Stimulated activated CD4-positive, alpha-beta T cell treated with anti-CD3 and anti-CD28 coated beads, TNF-alpha, amount 100 ng/mL, for 24 hours (primary cell): ENCODE results near the gene ANLN.
"Not testable (repeated sequence)": the region's sequence is repeated elsewhere in the genome, so short reads cannot be mapped to it uniquely, and the experiment has no call there.

Source experiments
- DNase-seq, 3 experiments: peaks; one replicate each; pipeline ENCODE4 v3.0.0-alpha.2; 2020; ENCODE audit warnings: low read depth in 3 of 3

ANLN gene

GRCh38 chr7:36462551-36463137, 73.0 kb downstream of the ANLN start:
- DNase-seq, result no peak

DNA sequence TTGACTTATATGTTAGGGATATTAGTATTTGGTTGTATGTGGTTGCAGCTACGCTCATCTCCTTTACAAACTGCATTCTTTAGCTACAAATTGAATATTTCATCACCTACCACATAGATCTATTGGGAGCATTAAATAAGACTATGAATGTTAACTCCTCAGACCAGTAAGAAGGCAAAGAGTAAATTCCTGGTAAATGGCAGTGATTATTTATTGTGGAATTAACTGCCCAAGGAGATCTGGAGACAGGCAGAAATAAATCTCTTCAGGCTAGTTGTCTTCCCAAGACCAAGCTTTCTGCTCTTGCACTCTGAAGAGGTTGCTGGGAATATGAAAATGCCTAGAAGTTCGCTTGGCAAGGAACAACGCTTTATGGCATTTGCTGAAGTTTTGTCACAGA, 74.6 kb downstream of the ANLN start:
- no peak for DNase-seq

GRCh38 chr7:36466001-36466400, 76.3 kb downstream of the ANLN start:
- not testable (repeated sequence) for DNase-seq

GRCh38 chr7:36468370-36469101, 78.9 kb downstream of the ANLN start:
- no peak for DNase-seq

GRCh38 chr7:36469236-36469635, 79.6 kb downstream of the ANLN start:
- no peak for DNase-seq

DNA sequence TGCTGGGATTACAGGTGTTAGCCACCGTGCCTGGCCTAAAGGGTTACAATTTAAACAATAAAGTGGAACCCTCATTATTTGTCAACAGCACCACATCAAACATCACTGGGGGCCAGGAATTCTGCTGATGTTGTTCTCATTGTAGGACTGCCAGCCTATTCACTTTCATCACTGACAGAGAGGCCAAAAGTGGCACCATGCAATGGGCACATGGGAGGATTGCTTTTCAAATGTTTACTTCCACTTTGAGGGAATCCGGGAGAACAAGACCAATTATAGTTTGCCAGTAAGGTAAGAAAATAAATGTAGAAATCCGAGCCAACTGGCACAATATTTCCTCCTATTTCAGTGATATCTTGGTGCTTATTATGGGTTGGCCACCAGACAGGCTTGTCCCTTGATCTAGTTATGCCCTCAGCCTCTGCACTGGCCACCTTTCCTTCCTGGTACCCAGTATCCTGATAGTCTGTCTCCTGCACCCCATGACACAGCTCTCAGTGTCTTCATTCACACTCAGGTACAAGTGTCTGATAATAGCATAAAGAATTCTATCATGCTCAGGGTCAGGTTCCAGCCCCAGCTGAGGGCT, 82.6 kb downstream of the ANLN start:
- no peak for DNase-seq

DNA sequence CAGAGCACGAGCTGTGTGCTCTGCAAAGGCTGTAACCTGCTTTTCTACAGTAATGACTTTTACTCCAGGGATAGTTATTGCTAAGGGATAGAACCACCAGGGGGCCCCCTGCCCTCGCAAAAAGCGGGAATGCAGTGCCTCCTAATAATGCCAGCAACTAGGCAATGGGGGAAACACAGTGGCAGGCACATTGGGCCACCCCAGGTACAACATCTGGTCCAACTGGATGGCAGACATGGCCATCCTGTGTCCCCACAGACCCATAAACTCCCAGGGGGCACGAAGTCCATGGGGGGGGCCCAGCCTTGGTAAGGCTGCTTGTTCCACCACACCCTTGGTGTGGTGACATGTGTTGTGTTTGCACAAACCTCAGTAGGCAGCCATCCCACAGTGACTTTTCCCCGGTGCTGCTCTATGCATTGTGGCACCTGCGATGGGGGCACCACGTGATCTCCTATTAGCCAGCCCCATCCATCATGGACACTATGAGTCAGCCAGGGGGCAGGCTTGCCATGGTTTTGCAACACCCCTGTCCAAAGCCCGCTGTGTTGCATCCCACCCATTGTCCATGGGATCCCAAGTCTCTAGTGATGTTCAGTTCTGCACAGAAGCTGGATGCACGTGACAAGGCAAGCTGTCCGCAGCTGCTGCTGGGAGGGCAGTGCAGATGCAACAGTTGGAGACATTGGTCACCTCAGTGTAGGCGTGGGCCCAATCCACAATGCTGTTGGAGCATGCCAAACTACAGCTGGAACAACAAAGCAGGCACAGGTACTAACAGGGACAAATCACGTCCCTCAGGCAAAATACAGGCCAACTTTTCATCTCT, 84.0 kb downstream of the ANLN start:
- DNase-seq, result peak in 1 of 3 experiments; percentile 44

DNA sequence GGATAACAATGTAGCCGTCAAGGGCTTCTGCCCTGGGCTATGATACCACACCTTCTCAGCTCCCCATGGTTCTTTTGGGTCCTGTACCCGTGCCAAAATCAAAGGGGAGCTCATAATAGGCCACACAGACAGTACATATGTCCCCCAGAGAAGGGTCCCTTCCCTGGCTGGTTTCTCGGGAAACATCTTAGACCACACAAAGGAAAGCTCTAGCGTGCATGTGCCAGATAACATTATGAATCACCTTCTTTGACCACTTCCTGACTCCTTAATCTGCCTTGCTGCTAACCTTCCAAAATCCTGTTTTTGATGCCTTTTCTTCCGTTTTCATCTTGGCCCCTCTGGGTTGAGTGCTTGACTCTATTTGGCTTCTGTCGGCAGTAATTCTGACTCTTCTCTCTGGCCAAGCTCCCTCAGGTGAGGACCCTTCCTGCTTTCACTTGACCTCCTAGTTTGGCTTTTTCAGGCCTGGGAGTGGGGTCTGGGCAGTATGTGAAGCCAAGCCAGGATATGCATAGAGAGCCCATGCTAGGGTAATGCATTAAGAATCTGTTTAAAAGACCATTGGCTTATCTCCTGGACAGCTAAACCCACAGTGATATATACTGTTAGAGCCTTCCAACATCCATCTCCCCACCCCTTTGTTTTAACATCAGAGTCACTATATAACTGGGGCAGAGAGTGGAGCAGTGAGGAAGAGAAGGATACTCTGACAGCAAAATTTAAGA, 84.8 kb downstream of the ANLN start:
- DNase-seq, result no peak

DNA sequence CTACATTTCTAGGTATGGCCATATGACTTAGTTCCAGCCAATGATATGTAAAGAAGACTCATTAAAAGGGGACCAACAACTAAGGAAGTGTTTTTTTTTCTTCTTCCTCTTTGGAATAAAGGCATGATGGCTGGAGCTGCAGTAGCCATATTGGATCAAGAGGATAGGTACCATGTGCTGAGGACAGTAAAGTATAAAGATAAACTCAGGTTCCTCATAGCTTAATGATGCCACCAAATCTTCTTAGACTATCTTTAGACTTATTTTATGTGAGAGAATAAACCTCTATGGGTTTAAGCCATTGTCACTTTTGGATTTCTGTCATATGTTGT, 85.3 kb downstream of the ANLN start:
- DNase-seq, result no peak

GRCh38 chr7:36475381-36475780, 85.7 kb downstream of the ANLN start:
- peak in 1 of 3 experiments; percentile 12 for DNase-seq

GRCh38 chr7:36478745-36479144, 89.1 kb downstream of the ANLN start:
- no peak for DNase-seq

GRCh38 chr7:36483853-36484252, 94.2 kb downstream of the ANLN start:
- not testable (repeated sequence) for DNase-seq

GRCh38 chr7:36484265-36484664, 94.6 kb downstream of the ANLN start:
- no peak for DNase-seq

DNA sequence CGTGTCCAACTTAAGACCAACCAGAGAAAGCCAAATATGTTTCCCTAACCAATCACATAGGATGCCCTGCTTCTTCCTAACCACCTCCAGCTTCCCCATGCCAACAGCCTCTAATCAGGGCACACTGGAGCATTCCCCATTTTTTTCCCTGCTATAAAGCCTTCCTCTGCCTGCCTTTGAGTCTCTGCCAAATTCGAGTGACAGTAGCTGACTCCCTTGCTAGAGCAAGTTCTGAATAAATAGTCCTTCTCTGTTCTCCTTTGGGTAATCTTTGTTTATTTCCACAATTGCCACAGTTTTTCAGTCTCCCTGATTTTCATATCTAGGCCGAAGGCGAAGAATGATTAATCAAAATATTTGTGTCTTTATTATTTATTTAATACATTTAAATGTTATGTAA, 96.7 kb downstream of the ANLN start:
- DNase-seq, result no peak

DNA sequence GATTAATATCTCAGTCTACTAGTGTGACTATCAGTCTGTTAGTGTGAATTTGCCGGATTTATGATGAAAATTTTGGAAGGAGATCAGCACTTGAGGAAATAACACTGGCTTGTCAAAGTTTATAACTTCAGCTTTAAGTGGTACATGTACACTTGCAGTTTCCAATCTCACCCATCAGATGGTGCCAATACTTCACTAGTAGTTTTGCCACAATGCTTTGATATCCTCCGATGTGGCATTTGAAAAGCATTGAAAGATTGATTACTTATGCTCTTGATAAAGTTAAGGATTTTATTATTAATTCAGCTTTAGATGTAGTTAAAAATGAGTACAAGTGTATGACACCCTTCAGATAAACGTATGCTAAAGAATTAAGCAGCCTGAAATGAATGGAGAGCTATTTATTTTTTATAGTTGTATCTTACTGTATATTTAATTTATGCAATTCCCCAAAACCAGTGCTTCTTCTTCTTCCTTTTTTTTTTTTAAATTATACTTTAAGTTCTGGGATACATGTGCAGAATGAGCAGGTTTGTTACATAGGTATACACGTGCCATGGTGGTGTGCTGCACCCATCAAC, 98.2 kb downstream of the ANLN start:
- peak in 1 of 3 experiments; percentile 20 for DNase-seq

GRCh38 chr7:36488672-36489071, 99.0 kb downstream of the ANLN start:
- not testable (repeated sequence) for DNase-seq

- DNase-seq, result no peak
Observed at GRCh38 chr7:36490419-36490830, 100.8 kb downstream of the ANLN start.

GRCh38 chr7:36491317-36491716, 101.7 kb downstream of the ANLN start:
- no peak for DNase-seq

DNA sequence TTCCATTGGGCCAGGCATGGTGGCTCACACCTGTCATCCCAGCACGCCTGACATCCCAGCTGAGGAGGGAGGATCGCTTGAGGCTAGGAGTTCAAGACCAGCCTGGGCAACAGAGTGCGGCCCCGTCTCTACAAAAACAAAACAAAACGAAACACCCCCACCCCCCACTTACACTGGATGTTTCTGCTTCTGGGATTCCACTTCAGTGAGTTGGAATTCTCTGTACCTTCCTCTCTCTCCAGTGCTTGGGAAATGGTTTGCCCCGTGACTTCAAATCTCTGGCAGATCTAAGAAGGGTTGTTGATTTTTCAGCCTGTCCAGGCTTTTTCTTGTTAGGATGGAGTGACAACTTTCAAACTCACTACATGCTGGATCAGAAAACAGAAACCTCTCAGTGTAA, 106.9 kb downstream of the ANLN start:
- DNase-seq, result no peak

DNA sequence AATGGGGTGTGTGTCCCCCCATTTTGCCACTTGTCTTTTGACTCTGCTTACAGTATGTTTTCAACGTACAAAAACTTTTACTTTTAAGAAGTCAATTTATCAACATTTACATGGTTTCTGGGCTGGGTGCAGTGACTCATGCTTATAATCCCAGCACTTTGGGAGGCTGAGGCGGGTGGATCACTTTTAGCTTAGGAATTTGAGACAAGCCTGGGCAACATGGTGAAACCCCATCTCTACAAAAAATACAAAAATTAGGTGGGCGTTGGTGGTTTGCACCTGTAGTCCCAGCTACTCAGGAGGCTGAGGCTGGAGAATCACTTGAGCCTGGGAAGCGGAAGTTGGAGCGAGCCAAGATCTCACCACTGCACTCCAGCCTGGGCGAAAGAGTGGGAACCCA, 107.5 kb downstream of the ANLN start:
- DNase-seq, result not testable (repeated sequence)

GRCh38 chr7:36497775-36498174, 108.1 kb downstream of the ANLN start:
- DNase-seq, result no peak
